ENCODE data around the gene IFNL4. TPM values are rescaled to one million over a fixed set of nuclear protein-coding genes. Genes with fewer than 3 reads are reported as not detected.

Gene IFNL4
- total RNA-seq, 4 donors from 2014 or later: not detected

DNA sequence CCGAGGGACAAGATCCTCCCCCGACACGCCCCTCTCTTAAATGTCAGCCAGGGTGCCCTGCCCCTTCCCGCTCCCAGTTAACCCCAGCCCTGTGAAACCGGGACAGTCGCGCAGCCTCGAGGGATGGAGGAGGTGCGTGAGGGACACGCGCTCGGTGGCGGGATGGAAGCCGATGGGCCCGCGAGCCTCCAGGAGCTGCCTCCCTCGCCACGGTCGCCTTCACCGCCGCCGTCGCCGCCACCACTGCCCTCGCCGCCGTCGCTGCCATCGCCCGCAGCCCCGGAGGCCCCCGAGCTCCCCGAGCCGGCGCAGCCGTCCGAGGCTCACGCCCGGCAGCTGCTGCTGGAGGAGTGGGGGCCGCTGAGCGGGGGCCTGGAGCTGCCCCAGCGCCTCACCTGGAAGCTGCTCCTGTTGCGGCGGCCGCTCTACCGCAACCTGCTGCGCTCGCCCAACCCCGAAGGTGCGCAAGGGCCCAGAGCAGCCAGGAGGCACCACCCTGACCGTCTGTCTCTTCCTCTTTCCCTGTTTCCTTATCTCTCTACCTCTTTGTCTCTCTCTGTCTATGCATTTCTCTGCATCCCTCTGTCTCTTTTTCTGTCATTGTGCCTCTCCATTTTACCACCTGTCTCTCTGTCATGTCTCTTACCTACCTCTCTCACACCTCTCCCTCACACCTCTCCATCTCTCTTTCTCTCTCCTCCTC is 51.6 kb downstream of the IFNL4 start, which contains the start of gene NCCRP1:
TSS of gene NCCRP1 (plus strand) at position 105 of the 703 bp plus-strand sequence. CDS start at position 124, 19 bp downstream.
- H3K27me3 ChIP-seq: peaks cover 0 to 78% of the 10 kb centered on the region in 2 donors
- TF ChIP-seq, protein P1, sequence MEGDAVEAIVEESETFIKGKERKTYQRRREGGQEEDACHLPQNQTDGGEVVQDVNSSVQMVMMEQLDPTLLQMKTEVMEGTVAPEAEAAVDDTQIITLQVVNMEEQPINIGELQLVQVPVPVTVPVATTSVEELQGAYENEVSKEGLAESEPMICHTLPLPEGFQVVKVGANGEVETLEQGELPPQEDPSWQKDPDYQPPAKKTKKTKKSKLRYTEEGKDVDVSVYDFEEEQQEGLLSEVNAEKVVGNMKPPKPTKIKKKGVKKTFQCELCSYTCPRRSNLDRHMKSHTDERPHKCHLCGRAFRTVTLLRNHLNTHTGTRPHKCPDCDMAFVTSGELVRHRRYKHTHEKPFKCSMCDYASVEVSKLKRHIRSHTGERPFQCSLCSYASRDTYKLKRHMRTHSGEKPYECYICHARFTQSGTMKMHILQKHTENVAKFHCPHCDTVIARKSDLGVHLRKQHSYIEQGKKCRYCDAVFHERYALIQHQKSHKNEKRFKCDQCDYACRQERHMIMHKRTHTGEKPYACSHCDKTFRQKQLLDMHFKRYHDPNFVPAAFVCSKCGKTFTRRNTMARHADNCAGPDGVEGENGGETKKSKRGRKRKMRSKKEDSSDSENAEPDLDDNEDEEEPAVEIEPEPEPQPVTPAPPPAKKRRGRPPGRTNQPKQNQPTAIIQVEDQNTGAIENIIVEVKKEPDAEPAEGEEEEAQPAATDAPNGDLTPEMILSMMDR (IDR thresholded peaks at IDR 0.05): no peak
- TF ChIP-seq EP300 (IDR thresholded peaks at IDR 0.05) (no peak), POLR2A (IDR thresholded peaks at IDR 0.05) (no peak)
- H3K9me3 ChIP-seq: no peaks in the 10 kb centered on the region
- peak within 1 kb of the TSS in 1 of 4 donors; percentile 20 for H3K4me3 ChIP-seq
- H3K4me1 ChIP-seq: peaks cover 0 to 11% (median 2%) of the 10 kb centered on the region in 4 donors
- no peak within 1 kb of the TSS for H3K27ac ChIP-seq
- H3K36me3 ChIP-seq: no peaks in the 10 kb centered on the region
- no peak for DNase-seq (ENCODE audit: low spot score in 2 of 2)
- 2 to 3% methylated on average over 21 of the region's 51 CpGs for WGBS, 2 donors

DNA sequence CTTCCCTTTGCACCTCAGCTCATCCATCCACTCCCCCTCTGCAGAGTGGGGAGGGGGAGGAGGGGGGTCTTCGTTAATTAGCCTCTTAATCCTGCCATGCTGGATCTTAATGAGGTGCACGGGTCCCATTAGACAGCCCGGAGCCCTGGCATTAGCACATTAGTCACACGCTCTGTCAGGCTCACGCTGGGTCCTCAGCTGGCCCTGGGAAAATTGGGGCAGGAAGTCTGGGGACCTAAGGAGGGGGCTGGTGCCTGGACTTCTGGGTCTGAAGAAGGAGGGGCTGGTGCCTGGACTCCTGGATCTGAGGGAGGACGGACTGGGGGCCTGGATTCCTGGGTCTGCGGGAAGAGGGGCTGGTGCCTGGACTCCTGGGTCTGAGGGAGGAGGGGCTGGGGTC is 52.3 kb downstream of the IFNL4 start:
- Histone ChIP-seq H3K4me1 (peaks cover 0 to 11% (median 2%) of the 10 kb centered on the region in 4 donors), H3K9me3 (no peaks in the 10 kb centered on the region), H3K4me3 (no peak overlapping the region), H3K36me3 (no peaks in the 10 kb centered on the region), H3K27ac (no peak overlapping the region), H3K27me3 (peaks cover 0 to 71% of the 10 kb centered on the region in 2 donors)
- 12 to 16% methylated on average over 7 of the region's 7 CpGs for WGBS, 2 donors
- TF ChIP-seq EP300 (IDR thresholded peaks at IDR 0.05): no peak
- TF ChIP-seq POLR2A (IDR thresholded peaks at IDR 0.05): no peak
- TF ChIP-seq, protein P1 (IDR thresholded peaks at IDR 0.05): no peak
- DNase-seq (ENCODE audit: low spot score in 2 of 2): no peak

Other genes starting within 250 kb of the IFNL4 start
- gene FBXO27, start 216.3 kb downstream of the IFNL4 start, total RNA-seq: 1 to 10 TPM; 3.6 to 8.0 (median 5.9) TPM
- gene ACP7, start 164.5 kb downstream of the IFNL4 start, total RNA-seq: 1 to 10 TPM in 3 of 4 donors, under 1 TPM in 1; 0.90 to 3.1 (median 1.6) TPM
- gene PAK4, start 123.1 kb downstream of the IFNL4 start, total RNA-seq: 10 to 100 TPM; 22.9 to 45.1 (median 32.3) TPM
- not detected for gene NCCRP1, start 51.9 kb downstream of the IFNL4 start, total RNA-seq
- gene SYCN, start 44.6 kb downstream of the IFNL4 start, total RNA-seq: 1 to 10 TPM in 2 of 4 donors, not detected in 2; 1.3 to 6.0 TPM
- not detected for gene IFNL3, start 3.9 kb downstream of the IFNL4 start, total RNA-seq
- gene IFNL2, start 19.5 kb upstream of the IFNL4 start, total RNA-seq: not detected
- not detected for gene IFNL1, start 47.6 kb upstream of the IFNL4 start, total RNA-seq
- 1 to 10 TPM in 2 of 4 donors, under 1 TPM in 2; 0.30 to 2.4 (median 1.4) TPM for gene LRFN1, start 72.0 kb upstream of the IFNL4 start, total RNA-seq
- gene GMFG, start 87.2 kb upstream of the IFNL4 start, total RNA-seq: 10 to 100 TPM in 3 of 4 donors, 1 to 10 TPM in 1; 8.4 to 36.5 (median 18.2) TPM
- gene SAMD4B, start 93.6 kb upstream of the IFNL4 start, total RNA-seq: 100 to 1,000 TPM; 103 to 193 (median 115) TPM
- 10 to 100 TPM; 30.8 to 48.3 (median 44.3) TPM for gene PAF1, start 142.2 kb upstream of the IFNL4 start, total RNA-seq
- gene MED29, start 142.5 kb upstream of the IFNL4 start, total RNA-seq: 10 to 100 TPM; 32.9 to 52.5 (median 37.6) TPM
- 100 to 1,000 TPM; 125 to 274 (median 178) TPM for gene ZFP36, start 158.0 kb upstream of the IFNL4 start, total RNA-seq
- 10 to 100 TPM; 20.1 to 62.1 (median 35.6) TPM for gene PLEKHG2, start 163.8 kb upstream of the IFNL4 start, total RNA-seq
- gene RPS16, start 187.1 kb upstream of the IFNL4 start, total RNA-seq: 1,000 to 10,000 TPM; 1,048 to 1,762 (median 1,462) TPM
- 100 to 1,000 TPM in 3 of 4 donors, 10 to 100 TPM in 1; 94.4 to 120 (median 106) TPM for gene SUPT5H, start 196.7 kb upstream of the IFNL4 start, total RNA-seq
- 10 to 100 TPM; 38.4 to 65.5 (median 55.4) TPM for gene TIMM50, start 232.0 kb upstream of the IFNL4 start, total RNA-seq

Data from tibial nerve (tissue), 4 donors.